ENCODE data around the gene LUZP1.

LUZP1 gene

DNA sequence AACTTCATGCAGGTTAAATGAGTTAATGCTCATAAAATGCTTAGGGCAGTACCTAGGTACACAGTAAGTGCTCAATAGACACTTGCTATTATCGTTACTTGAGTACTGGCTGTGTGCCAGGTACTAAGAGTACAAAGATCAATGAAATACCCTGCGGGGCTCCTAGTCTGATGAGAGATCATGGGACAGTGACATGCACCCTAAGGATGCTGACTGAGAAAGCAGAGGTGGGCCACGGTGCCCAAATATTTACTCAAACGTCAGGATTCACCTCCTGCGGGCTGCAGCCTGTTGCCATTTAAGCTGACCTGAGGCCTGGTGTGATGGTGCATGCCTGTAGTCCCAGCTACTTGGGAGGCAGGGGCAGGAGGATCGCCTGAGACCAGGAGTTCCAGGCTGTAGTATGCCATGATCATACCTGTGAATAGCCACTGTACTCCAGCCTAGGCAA lies 19.8 kb upstream of the LUZP1 start:
- DNase-seq: no peak

- no peak for DNase-seq
Measured at GRCh38 chr1:23187637-23188036, 19.0 kb upstream of the LUZP1 start.

DNA sequence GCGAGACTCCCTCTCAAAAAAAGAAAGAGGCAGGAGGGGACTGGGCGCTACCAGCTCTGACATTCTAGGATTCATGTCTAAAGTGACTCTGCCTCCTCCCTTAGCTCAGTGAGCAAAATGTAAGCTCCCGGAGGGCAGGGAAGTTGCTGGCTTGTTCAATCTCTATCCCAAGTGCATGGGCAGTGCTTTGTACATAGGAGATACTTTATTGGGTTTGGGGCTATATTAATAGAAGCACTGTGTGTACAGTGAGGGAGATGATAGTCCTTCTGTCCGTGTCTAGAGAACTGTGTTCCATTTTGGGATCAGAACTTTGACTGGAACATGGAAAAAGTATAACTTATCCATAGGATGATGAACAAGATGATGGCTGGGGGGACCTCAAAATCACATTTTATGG lies 16.7 kb upstream of the LUZP1 start:
- no peak for DNase-seq

GRCh38 chr1:23184212-23184934 lies 15.7 kb upstream of the LUZP1 start:
- DNase-seq: peak; percentile 70

- no peak for DNase-seq
Measured at GRCh38 chr1:23179862-23180261, 11.2 kb upstream of the LUZP1 start.

GRCh38 chr1:23178950-23179349 lies 10.3 kb upstream of the LUZP1 start:
- DNase-seq: no peak

DNA sequence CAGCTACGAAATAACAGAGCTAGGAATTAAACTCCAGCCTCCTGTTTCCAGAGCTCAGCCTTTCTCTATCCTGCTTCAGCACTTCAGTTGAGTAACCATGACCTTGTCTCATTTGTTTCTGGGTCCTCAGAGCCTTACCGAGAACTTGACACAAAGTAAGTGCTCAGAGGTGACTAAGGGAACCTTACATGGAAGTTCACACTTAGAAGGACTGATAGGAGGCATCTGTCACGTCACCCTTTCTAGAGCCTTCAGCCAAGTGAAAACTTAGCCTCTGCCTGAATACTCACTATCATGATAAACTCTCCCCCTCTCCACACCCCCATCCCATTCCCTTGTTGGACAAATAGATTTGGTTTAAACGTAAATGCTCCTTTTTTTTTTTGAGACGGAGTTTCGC lies 9.8 kb upstream of the LUZP1 start:
- no peak for DNase-seq

DNA sequence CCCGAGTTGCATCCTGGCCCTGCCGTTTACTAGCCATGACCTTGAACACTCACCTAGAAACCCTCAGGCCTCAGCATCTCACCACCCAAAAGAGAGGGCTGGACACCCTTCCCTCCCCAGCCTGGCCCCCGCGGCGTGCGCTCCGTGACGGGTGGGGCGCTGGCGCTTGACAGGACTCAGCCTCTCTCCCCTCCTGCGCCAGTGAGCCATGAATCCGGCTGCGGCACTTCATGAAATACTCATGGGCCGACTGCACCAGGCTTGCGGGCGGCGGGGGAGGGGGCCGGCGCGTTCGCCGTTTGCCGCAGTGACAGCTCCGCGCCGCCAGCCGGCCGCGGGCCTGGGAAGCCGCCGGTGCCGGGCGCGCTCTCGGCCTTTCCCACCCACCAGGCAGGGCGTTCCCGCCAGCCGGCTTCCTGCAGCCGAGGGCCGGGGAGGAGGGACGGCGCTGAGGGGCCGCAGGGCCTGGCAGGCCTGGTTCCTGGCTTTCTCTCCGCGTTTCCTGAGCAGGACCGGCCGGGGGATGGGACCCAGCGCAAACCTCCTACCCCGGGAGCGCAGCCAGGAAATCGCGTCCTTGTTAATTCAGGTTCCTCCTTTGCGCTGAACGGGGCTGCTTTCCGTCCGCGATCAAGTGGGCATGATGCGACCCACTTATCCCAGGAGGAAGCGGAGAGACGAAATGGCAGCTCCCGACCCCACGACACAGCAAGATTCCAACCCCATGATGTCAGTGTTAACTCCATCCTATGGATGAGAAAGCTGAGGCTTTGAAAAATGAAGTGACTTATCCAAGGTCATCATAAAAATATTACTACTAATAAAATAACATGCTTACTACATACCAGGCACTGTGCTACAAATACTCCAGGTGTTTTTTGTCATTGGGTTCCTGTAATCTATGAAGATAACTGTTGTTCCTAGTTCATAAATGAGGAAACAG lies 9.1 kb upstream of the LUZP1 start:
- peak; percentile 83 for DNase-seq

DNA sequence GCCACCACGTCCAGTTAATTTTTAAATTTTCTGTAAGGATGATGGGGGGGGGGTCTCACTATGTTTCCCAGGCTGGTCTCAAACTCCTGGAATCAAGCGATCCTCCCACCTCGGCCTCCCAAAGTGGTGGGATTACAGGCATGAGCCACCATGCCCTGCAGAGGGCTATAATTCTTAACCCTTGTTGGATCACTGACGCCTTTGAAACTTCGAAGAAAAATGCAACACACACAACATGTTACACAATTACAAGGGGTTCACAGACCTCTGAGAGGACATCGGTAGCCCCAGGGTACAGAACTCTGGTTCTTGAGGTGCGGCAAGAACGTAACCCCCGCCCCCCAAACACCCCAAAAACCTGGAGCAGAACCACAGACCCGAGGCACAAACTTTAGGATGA lies 8.4 kb upstream of the LUZP1 start:
- DNase-seq: peak; percentile 23

- no peak for DNase-seq
Measured at GRCh38 chr1:23174426-23175110, 5.9 kb upstream of the LUZP1 start.

DNA sequence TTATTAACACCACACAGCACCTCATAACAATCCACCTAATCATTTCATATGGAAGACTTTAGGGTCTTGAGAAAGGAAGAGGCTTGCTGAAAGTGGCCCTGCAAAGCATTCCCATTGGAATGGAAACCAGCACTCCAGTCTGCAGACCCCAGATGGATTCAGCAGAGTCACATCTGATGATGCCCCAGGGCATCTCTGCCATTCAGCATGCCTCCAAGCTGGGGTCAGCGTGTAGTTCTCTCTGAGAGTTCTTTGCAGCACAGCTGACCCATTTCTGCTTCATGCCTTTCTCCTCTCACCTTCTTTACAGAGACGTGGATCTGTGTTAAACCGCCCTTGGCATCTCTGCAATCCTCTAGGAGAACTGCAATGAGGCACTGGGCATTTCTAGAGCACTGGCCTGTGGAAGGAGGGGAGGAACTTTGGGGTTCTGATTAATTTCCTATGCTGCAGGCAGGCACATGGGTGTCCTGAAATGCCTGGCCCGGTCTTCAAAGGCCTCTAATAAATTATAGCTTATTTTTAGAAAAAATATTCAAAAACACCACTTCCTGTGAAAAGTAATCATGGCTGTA lies 2.6 kb upstream of the LUZP1 start:
- DNase-seq: no peak

DNA sequence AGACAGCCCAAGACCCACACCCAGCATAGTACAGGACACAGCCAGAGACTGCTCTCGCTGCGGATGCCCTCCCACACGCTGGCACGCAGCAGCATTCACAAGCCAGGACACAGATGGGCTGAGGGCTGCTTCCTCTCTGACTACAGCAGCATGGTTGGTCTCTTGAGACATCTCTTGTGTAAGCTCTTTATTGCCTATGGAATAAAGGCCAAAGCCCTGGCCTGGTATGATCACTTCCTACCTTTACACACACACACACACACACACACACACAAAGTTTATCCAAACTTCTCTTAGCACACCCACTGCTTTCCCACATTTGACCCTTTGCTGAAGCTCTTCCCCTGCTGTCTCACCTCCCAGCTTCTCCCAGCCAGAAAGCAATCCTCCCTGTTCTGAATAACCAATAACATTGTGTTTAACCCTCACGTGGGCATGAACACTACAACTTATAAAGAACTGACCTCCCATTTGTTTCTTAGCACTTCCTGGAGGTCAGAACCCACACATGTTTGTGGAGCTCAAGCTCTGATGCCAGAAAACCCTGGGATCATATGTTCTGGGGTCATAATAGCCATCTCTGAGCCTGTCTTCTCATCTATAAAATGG lies 1.2 kb upstream of the LUZP1 start:
- DNase-seq: no peak

GRCh38 chr1:23169195-23169575 lies 529 bp upstream of the LUZP1 start:
- no peak for DNase-seq

DNA sequence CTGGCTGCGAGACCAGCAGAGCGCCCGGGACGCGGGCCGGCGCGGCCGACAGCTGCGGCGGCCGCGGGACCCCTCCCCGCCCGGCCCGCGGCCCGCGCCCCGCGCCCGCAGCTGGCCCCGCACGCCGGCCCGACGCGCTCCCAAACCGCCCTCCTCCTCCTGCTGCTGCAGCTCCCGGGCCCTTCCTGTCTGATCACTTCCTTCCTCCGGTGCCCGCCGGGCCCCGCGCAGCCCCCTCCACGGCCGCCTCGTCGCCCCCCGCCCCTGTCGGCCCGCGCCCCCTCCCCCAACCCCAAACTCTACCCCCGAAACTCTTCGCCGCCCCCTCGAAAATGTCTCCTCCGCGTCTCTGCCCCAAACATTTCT lies 594 bp downstream of the LUZP1 start:
- DNase-seq: no peak

DNA sequence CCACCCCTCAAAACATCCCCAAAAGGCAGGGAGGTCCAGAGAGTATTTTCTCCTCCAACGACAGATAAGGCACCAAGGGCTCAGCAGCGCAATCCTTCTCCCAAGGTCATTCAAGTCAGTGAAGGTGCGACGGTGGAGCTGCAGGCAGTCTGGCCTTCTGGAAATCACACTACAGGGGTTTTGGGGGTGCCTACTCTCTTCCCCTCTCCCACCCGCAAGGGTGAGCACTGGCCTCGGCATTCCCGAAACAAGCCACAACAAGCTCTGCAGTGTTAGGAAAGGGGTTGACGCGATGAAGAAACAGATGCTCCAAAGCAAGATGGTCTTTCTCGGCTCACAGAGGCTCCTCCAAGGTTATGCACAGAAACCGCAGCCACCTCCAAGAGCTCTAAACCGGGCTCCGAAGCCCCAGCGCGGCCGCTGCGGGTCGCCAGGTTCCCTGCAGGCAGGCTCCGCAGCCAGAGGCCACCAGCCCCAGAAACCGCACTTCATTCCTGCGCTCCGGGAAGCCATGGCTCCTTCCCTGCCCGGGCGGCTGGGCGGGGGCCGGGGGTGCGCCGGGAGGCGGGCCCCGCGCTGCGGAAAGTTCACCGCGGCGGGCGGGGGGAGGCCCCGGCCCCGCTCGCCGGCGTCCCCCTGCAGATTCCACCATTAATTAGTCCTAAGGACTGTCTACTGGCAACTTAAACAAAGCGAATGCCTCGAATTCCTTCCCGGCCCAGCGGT lies 1.1 kb downstream of the LUZP1 start:
- DNase-seq: peak; percentile 27

- DNase-seq: no peak
Measured at GRCh38 chr1:23166854-23167253, 1.8 kb downstream of the LUZP1 start.

- DNase-seq: no peak
Measured at GRCh38 chr1:23163395-23163794, 5.3 kb downstream of the LUZP1 start.

GRCh38 chr1:23159963-23160877 lies 8.4 kb downstream of the LUZP1 start:
- DNase-seq: no peak

DNA sequence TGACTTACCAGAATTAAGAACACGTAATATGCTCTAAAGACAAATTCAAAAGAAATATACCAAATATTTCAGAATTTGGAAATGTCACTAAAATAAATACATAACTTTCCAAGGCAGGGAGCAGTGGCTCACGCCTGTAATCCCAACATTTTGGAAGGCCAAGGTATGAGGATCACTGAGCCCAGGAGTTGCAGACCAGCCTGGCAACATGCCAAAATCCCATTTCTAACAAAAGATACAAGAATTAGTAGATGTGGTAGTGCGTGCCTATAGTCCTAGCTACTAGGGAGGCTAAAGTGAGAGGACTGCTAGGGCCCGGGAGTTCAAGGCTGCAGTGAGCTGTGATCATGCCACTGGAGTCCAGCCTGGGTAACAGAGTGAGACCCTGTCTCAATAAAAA lies 11.7 kb downstream of the LUZP1 start:
- DNase-seq: no peak

DNA sequence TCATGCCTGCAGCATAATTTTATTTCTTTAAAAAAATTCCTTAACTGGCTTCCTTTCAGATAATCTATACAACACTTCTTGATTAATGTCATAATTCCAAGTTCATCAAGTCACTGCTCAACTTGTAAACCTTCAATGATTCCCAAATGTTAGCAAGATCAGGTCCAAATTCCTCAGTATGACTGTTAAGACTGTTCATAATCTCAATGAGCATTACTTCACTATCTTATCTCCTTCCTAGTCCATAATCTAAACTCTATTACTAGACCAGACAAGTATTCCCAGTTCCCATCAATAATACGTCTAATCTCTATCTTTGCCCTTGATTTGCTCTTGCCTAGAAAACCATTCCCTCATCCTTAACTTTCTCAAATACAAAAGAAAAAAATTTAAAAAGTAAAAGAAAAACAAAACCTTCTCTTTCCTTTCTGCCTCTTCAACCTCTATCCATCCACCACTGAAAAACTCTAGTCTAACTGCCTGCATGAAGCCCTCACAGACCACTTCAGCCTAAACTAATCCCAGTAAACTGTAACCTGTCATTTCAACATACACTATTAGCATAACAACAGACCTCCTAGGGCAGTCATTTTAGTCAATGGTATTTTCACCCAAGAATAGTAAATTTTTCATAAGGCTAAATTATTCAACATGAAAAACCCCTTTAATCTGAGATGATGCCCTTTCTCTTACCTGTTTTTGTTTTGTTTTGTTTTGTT lies 15.5 kb downstream of the LUZP1 start:
- DNase-seq: no peak
